Caco-2 (cell line): ENCODE measurements around the gene LRRC30. TPM values are rescaled to one million over a fixed set of nuclear protein-coding genes. Genes with fewer than 3 reads are reported as not detected.

Experiments used
- BruUV-seq: library from RNA; stranded (reverse); fragments of 400-500 nt; replicated peaks from 2 replicates; lab custom pipeline; 2021; lab: Mats Ljungman, UMichigan
- CTCF ChIA-PET: fragments of 300-600 bp; sonication (Branson Sonifier 250); formaldehyde crosslinking; loops from one replicate; lab custom pipeline; 2022; ENCODE audit warnings: antibody characterized with exemption; lab: Charles Lee
- POLR2A ChIA-PET: fragments of 300-600 bp; sonication (Branson Sonifier 250); formaldehyde crosslinking; loops from one replicate; lab custom pipeline; 2022; ENCODE audit warnings: antibody characterized with exemption; lab: Charles Lee
- DNase-seq, 2 experiments: peaks; one replicate each; pipeline versions ENCODE4 v3.0.0 to v3.0.0-alpha.2; 2020 to 2022
- H3K27me3 ChIP-seq: replicated peaks from 2 replicates; pipeline ENCODE4 v1.6.0; 2011; ENCODE audit warnings: low read length; ENCODE audit not compliant: control insufficient read depth, insufficient read depth
- H3K36me3 ChIP-seq: 2 replicates; pipeline ENCODE4 v1.5.1; 2011; ENCODE audit warnings: low read length; ENCODE audit not compliant: control insufficient read depth, insufficient read depth
- H3K4me1 ChIP-seq: fragments of 250-450 bp; sonication (Bioruptor Pico); 2 replicates; pipeline ENCODE4 v1.5.1; 2020; ENCODE audit warnings: mild to moderate bottlenecking
- H3K4me3 ChIP-seq: 2 replicates; pipeline ENCODE4 v1.5.1; 2011; ENCODE audit warnings: low read depth, mild to moderate bottlenecking, control low read depth, low read length
- H3K9me3 ChIP-seq: fragments of 250-450 bp; sonication (Bioruptor Pico); 2 replicates; pipeline ENCODE4 v1.5.1; 2020; ENCODE audit warnings: mild to moderate bottlenecking, moderate library complexity
- H3K27ac Mint-ChIP-seq: one replicate; pipeline ENCODE4 v1.8.0; 2022; ENCODE audit warnings: mixed read lengths; ENCODE audit not compliant: unreplicated experiment
- H3K27me3 Mint-ChIP-seq: one replicate; pipeline ENCODE4 v1.8.0; 2022; ENCODE audit warnings: mixed read lengths; ENCODE audit not compliant: insufficient read depth, unreplicated experiment
- H3K36me3 Mint-ChIP-seq: one replicate; pipeline ENCODE4 v1.8.0; 2022; ENCODE audit warnings: mild to moderate bottlenecking, mixed read lengths; ENCODE audit not compliant: insufficient read depth, unreplicated experiment
- H3K4me1 Mint-ChIP-seq: one replicate; pipeline ENCODE4 v1.8.0; 2022; ENCODE audit warnings: low read depth, mixed read lengths; ENCODE audit not compliant: unreplicated experiment
- H3K4me3 Mint-ChIP-seq: one replicate; pipeline ENCODE4 v1.8.0; 2022; ENCODE audit warnings: mild to moderate bottlenecking, moderate library complexity, mixed read lengths; ENCODE audit not compliant: unreplicated experiment
- H3K9me3 Mint-ChIP-seq: one replicate; pipeline ENCODE4 v1.8.0; 2022; ENCODE audit warnings: mixed read lengths; ENCODE audit not compliant: unreplicated experiment
- intact Hi-C: fragments of 100-400 bp; cut with micrococcal nuclease; formaldehyde crosslinking; loops from one replicate; pipeline ENCODE4 v1.10.0; 2022; ENCODE audit not compliant: unreplicated experiment
- total RNA-seq: library from RNA; stranded (reverse); gene quantifications from 2 replicates; pipeline ENCODE4 v1.2.3, GENCODE V29; 2022
- TF ChIP-seq, protein P1 (sequence below), 2 experiments: fragments of 200-600 bp in 1 of 2; IDR thresholded peaks; 1 replicate in 1 of 2; 2 replicates in 1 of 2; pipeline versions ENCODE4 v1.5.1 to v1.8.0; 2011 to 2022; ENCODE audit warnings: antibody characterized with exemption in 1 of 2, control low read depth in 1 of 2, inconsistent platforms in 1 of 2, low read depth in 1 of 2, low read length in 1 of 2, mild to moderate bottlenecking in 1 of 2, moderate library complexity in 1 of 2; ENCODE audit not compliant: insufficient read depth in 1 of 2, severe bottlenecking in 1 of 2, unreplicated experiment in 1 of 2

LRRC30 gene
- total RNA-seq, 1 experiment from 2014 or later = not detected

DNA sequence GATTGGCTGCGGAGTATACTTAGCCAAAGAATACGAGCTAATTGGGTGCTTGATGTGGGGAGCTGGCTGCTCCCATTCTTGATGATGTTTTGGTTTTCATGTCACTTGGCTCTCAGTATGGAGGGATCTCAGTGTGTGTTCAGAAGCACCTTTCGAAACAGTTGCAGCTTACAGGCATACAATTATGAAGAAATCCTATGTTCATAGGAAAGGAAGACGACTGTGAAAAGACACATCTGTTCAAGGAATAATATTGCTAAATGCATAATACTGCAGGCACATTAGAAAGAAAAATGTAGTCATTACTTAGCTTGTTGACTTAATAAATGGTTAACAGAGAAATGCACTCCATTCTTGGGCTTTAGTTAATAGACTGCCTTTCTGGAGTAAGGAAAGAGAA, 4.1 kb downstream of the LRRC30 start:
- H3K36me3 ChIP-seq = no peaks in the 10 kb centered on the region
- H3K9me3 ChIP-seq = no peaks in the 10 kb centered on the region
- no peak for DNase-seq
- TF ChIP-seq, protein P1, sequence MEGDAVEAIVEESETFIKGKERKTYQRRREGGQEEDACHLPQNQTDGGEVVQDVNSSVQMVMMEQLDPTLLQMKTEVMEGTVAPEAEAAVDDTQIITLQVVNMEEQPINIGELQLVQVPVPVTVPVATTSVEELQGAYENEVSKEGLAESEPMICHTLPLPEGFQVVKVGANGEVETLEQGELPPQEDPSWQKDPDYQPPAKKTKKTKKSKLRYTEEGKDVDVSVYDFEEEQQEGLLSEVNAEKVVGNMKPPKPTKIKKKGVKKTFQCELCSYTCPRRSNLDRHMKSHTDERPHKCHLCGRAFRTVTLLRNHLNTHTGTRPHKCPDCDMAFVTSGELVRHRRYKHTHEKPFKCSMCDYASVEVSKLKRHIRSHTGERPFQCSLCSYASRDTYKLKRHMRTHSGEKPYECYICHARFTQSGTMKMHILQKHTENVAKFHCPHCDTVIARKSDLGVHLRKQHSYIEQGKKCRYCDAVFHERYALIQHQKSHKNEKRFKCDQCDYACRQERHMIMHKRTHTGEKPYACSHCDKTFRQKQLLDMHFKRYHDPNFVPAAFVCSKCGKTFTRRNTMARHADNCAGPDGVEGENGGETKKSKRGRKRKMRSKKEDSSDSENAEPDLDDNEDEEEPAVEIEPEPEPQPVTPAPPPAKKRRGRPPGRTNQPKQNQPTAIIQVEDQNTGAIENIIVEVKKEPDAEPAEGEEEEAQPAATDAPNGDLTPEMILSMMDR (IDR thresholded peaks at IDR 0.05; ENCODE audit: insufficient read depth in 1 of 2, low read depth in 1 of 2, low read length in 1 of 2, severe bottlenecking in 1 of 2, unreplicated experiment in 1 of 2) = no peak
- H3K4me1 ChIP-seq = no peaks in the 10 kb centered on the region; the same call in 1 of the 2 replicates
- Mint-ChIP-seq H3K9me3 (no peaks in the 10 kb centered on the region), H3K27me3 (peaks cover 5% of the 10 kb centered on the region), H3K4me1 (peaks cover 6% of the 10 kb centered on the region), H3K27ac (no peak overlapping the region), H3K36me3 (no peaks in the 10 kb centered on the region), H3K4me3 (no peak overlapping the region)
- H3K4me3 ChIP-seq = no peak overlapping the region
- no TSS peak for BruUV-seq
- CTCF ChIA-PET = interaction anchor here (0.6 to 1.0 kb wide), 2 partner anchors 253 to 287 kb away, joined by 3 read pairs; no protein-coding TSS in a partner anchor
- POLR2A ChIA-PET = no interaction called here
- no peaks in the 10 kb centered on the region for H3K27me3 ChIP-seq
- intact Hi-C loops = loop anchor here (10.0 kb wide), 1 partner anchor 310 kb away; no protein-coding TSS in a partner anchor

DNA sequence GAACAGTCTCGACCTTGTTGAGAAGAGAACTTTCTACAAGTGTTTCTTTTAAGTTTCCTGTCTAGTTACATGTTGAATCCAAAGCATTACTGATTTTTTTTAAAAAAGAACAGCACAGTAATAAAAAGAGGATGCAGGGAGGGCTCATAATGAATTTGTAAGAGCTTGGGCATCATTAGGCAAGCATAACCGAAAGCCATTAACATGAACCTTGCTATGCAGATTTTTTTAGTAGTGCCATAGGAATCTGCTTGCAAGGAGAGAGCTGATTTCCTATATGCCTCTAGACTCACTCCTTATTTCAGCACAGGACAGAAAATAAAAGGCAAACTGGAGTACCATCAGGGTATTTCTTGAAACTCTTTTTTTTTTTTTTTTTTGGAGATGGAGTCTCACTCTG, 5.2 kb downstream of the LRRC30 start:
- TF ChIP-seq, protein P1 (IDR thresholded peaks at IDR 0.05; ENCODE audit: insufficient read depth in 1 of 2, low read depth in 1 of 2, low read length in 1 of 2, severe bottlenecking in 1 of 2, unreplicated experiment in 1 of 2) = no peak
- no peaks in the 10 kb centered on the region for H3K36me3 Mint-ChIP-seq
- no peaks in the 10 kb centered on the region; the same call in 1 of the 2 replicates for H3K4me1 ChIP-seq
- H3K36me3 ChIP-seq = no peaks in the 10 kb centered on the region
- no peak overlapping the region for H3K4me3 ChIP-seq
- no peaks in the 10 kb centered on the region for H3K9me3 Mint-ChIP-seq
- no peaks in the 10 kb centered on the region for H3K9me3 ChIP-seq
- no peak for DNase-seq
- H3K27ac Mint-ChIP-seq = no peak overlapping the region
- peaks cover 5% of the 10 kb centered on the region for H3K27me3 Mint-ChIP-seq
- intact Hi-C loops = loop anchor here (10.0 kb wide), 1 partner anchor 309 kb away; no protein-coding TSS in a partner anchor
- peaks cover 6% of the 10 kb centered on the region for H3K4me1 Mint-ChIP-seq
- POLR2A ChIA-PET = no interaction called here
- no TSS peak for BruUV-seq
- CTCF ChIA-PET = no interaction called here
- no peaks in the 10 kb centered on the region for H3K27me3 ChIP-seq
- H3K4me3 Mint-ChIP-seq = no peak overlapping the region

DNA sequence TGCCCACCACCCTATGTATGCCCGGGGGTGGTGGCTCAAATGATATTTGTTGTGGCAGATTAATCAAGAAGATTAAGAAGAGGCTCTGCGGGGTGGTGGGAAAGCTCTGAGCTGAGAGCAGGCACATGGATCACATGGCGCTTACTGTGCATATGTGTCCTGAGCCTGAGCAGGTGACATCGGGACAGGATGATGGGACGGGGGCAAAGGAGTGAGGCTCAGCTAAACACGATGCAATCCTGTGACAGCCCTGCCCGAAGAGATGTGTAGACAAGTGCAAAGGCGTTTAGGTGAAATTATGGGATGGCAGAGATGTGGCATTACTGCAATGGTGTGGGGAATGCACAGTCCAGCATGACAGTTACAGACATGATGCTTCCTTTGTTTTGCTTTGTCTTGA, 6.0 kb downstream of the LRRC30 start:
- H3K4me1 Mint-ChIP-seq = peaks cover 6% of the 10 kb centered on the region
- H3K9me3 Mint-ChIP-seq = no peaks in the 10 kb centered on the region
- Histone ChIP-seq H3K4me1 (no peaks in the 10 kb centered on the region; the same call in 1 of the 2 replicates), H3K36me3 (no peaks in the 10 kb centered on the region), H3K27me3 (no peaks in the 10 kb centered on the region), H3K4me3 (no peak overlapping the region), H3K9me3 (no peaks in the 10 kb centered on the region)
- TF ChIP-seq, protein P1 (IDR thresholded peaks at IDR 0.05; ENCODE audit: insufficient read depth in 1 of 2, low read depth in 1 of 2, low read length in 1 of 2, severe bottlenecking in 1 of 2, unreplicated experiment in 1 of 2) = no peak
- no peak overlapping the region for H3K27ac Mint-ChIP-seq
- no TSS peak for BruUV-seq
- peaks cover 5% of the 10 kb centered on the region for H3K27me3 Mint-ChIP-seq
- intact Hi-C loops = loop anchor here (10.0 kb wide), 1 partner anchor 308 kb away; no protein-coding TSS in a partner anchor
- ChIA-PET CTCF (no interaction called here), POLR2A (no interaction called here)
- no peak for DNase-seq
- H3K36me3 Mint-ChIP-seq = no peaks in the 10 kb centered on the region
- no peak overlapping the region for H3K4me3 Mint-ChIP-seq
